NCI-H2029 (cell line): ENCODE data around the gene HSD3B2.

Experiments used
- DNase-seq: peaks from one replicate; lab custom pipeline; 2025; lab: John Stamatoyannopoulos, UW

Gene HSD3B2

GRCh38 chr1:119397986-119398385 is 17.0 kb upstream of the HSD3B2 start:
- DNase-seq, result no peak

- DNase-seq, result no peak
Observed at GRCh38 chr1:119404736-119405135, 10.2 kb upstream of the HSD3B2 start.

GRCh38 chr1:119409731-119410130 is 5.2 kb upstream of the HSD3B2 start:
- DNase-seq, result no peak

DNA sequence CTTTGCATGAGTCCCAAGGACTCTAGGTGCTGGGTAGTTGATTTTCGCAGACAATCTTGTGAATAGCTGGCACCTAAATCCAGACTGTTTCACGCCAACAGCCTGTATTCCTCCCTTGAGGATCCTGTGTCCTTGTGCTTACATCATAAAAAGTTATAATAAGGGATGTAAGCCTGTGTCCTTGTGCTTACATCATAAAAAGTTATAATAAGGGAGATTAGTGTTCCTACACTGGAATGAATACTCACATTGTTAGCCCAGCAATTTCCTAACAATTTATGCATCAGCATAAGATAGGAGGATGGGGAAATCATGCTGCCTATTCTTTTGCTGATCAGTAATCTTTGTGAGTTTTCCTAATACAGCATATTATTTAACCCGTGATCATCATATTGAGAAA is 4.0 kb upstream of the HSD3B2 start:
- no peak for DNase-seq

DNA sequence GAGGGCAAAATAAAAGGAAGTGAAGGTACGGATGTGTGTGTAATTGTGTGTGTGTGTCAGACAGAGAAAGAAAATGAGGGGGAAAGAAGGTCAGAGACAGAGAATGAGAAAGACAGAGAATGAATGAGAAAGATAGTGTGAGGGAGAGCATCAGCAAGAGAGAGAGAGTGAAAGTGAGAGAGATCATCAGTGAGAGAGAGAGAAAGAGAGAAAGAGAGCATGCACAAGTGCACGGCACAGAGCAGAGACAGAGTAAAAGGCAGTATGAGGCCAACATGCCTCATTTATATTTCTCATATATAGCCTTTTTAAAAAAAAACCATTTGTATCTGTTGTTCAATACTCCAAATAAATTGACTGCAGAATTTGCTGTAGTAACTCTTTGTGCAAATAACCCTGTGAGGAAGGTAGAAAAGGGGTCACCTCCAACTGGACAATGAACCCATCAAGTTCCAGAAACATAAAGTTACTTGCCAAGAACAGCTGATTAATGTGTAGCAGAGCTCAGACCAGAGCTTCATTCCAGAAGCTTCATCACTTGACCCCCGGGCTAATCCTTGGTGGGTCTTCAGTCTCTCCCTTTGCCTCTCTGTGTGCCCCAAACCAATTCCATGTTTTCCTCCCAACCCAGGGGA is 1.2 kb downstream of the HSD3B2 start:
- no peak for DNase-seq

- DNase-seq, result no peak
Observed at GRCh38 chr1:119419109-119419508, 4.2 kb downstream of the HSD3B2 start.

GRCh38 chr1:119420638-119421037 is 5.7 kb downstream of the HSD3B2 start:
- DNase-seq, result no peak

- no peak for DNase-seq
Observed at GRCh38 chr1:119422631-119423030, 7.7 kb downstream of the HSD3B2 start.

DNA sequence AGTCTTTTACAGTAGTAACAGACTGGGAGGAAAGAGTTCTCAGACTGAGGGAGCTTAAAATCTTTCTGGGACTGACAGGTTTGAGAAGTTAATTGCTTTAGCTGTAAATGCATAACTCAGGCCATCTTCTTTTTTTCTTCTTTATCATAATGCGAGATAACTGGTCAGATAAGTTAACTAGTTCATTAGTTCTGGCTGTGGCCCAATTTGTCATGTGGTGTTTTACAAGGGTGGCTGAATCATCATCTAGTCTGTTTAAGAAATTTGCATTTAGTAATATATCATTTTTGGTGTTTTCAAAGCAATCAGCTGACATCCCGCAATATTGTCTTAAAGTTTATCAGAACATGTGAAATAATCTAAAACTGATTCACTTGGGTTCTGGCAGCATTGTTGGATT is 14.0 kb downstream of the HSD3B2 start:
- no peak for DNase-seq

DNA sequence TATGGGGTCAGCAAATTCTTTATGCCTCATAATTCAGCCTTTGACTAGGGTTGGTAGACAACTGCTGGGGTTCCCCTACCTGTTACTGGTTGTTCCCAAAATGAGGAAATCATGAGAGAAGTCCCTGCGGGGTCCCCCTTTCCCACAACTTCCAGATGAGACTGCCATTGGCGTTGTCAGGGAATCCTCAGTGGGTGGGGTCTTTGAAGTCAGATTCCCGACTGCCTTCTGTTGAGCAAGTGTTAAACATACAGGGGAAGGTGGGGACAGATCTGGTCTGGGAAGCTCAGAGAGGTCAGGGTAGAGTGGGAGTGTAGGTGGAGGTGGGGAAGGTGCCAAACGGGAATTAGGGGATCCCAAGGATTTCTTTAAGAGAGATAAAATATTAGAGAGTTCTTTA is 14.7 kb downstream of the HSD3B2 start:
- no peak for DNase-seq

DNA sequence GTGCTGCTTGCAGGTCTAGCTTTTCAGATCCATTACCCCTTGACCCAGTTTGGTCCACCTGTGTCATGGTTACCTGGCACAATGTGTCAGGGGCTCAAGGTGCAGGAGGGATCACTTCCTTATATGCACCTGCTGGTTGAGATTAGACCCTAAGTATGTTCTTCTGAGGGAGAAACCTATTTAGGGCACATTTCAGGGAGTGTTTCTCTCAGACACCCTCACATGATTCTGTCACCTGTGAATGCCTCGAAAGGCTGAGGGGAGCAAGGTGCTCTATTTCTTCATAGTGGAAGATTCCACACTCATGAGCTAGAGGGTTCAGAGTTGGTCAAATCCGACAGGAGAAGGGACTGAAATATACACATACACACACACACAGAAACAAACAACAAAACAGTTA is 15.5 kb downstream of the HSD3B2 start:
- DNase-seq, result no peak

- no peak for DNase-seq
Observed at GRCh38 chr1:119431836-119432235, 16.9 kb downstream of the HSD3B2 start.

- no peak for DNase-seq
Observed at GRCh38 chr1:119435052-119435451, 20.1 kb downstream of the HSD3B2 start.

GRCh38 chr1:119438761-119439160 is 23.8 kb downstream of the HSD3B2 start:
- DNase-seq, result no peak

DNA sequence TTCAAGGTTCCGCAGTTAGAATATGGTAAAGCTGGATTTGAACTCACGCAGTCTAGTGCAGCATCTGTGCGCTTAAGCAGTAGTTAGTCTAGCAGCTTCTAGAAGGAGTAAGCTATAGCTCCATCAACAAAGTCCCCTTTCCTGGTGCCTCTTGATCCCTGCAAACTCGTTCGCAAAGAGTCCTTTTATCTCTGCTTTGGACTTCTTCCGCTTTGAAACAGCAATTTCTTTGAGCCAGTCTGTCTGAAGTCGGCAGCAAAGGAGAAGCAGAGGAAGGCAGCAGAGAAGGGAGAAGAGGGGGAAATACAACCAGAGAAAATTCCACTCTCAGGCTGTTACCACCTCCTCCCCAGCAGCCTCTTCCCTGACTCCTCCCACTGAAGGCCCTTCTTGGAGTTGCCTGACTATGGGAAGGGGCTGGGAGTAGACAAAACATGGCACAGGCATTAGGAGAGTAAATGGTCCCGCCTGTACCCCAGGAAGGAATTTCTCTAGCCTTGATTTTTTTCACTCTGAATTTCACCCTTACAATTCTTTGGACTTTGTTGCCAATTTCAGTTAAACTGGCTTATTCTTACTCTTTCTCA is 25.9 kb downstream of the HSD3B2 start:
- no peak for DNase-seq

GRCh38 chr1:119442756-119443155 is 27.8 kb downstream of the HSD3B2 start:
- no peak for DNase-seq

DNA sequence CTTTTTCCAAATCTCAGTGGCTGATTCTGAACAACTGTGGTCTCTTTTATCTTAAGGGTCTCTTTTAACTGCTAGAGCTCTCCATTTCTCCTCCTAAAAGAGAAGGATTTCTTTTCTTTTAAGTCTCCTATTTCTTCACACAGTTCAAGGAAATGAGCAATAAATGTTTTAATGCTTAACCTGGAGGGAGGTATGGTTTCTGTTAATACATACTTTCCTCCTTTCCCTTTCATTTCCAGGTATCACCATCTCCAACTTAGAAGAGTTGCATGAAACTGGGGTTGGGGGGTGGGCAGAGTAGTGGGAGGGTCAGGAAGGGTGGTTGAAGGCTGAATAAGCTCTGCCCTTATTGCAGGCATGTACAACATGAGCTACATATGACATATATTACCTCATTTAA is 31.4 kb downstream of the HSD3B2 start:
- no peak for DNase-seq

DNA sequence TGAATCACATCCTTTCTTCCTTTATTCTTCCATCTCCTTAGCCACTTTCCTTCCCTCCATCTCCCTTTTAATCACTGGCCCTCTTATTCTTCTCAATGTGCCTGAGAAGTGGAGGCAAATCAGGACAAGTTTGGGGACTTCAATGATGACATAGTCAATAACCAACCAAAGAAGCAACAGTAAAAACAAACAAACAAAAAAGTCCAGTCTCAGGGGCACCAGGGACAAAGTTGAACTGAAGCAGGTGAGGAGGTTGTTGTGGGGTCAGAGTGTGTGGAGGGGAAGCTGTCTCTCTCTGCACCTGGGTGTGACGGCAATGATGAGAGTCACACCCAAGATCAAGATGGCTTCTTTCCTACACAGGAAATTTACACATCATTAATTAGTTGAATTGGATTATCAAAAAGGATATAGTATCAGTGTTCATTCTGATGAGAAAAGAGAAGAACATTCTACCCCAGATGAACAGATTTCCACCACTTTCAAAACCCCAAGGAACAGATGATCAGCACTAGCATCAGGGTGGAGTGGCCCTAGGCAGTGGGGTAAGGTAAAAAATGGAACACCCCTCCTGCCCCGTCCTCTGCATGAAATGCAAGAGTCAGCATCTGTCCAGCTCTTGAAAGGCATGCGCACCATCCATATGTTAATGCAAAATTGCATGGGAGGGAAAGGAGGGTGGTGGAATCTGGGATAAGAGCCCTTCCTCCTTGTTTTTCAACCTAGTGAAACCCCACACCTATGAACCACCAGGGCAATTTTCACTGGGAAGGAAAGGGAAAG is 32.6 kb downstream of the HSD3B2 start:
- DNase-seq, result no peak

DNA sequence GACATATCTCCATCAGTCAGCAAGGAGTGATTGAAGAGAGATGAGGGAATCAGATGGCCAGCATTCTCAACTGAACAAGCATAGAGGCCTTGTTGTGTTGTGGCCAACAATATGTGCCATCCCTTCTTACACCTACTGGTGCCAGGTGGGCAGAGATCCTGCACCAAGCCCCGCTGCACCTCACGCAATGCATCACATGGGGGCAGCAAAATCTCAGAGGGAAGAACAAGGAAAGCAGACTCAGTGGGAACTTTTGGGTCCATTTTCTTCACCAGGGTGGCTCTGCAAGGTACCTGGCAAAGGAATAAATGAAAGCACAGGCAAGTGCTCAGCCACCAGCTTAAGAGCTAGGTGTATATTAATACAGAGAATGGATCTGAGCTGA is 33.2 kb downstream of the HSD3B2 start:
- DNase-seq, result no peak

- DNase-seq, result no peak
Observed at GRCh38 chr1:119449971-119450370, 35.0 kb downstream of the HSD3B2 start.

GRCh38 chr1:119451158-119451557 is 36.2 kb downstream of the HSD3B2 start:
- DNase-seq, result no peak

- no peak for DNase-seq
Observed at GRCh38 chr1:119452091-119452490, 37.1 kb downstream of the HSD3B2 start.

GRCh38 chr1:119453021-119453420 is 38.1 kb downstream of the HSD3B2 start:
- peak; percentile 49 for DNase-seq

GRCh38 chr1:119462964-119463363 is 48.0 kb downstream of the HSD3B2 start:
- DNase-seq, result no peak
